Tibial artery (tissue), 4 donors: ENCODE measurements around the gene HIP1.
A peak's percentile ranks its signal among the peaks of the same experiment; 100 is the strongest.

ENCODE experiments used
- DNase-seq, 2 donors: peaks; one replicate each; pipeline ENCODE4 v3.0.0-alpha.2; 2019
- H3K27ac ChIP-seq, 2 donors: fragments of 200-600 bp; sonication (generic) in 1 of 2; 1 replicate in 1 of 2; 2 replicates in 1 of 2; pipeline ENCODE4 v1.5.1; 2018 to 2019; ENCODE audit warnings: mild to moderate bottlenecking in 1 of 2
- H3K27me3 ChIP-seq, 2 donors: fragments of 200-600 bp; sonication (generic) in 1 of 2; one replicate each; pipeline versions ENCODE4 v1.5.1 to v1.6.0; 2016 to 2019
- H3K36me3 ChIP-seq, 3 donors: fragments of 200-600 bp; sonication (generic) in 2 of 3; one replicate each; pipeline ENCODE4 v1.5.1; 2016 to 2019; ENCODE audit warnings: mild to moderate bottlenecking in 2 of 3
- H3K4me1 ChIP-seq, 4 donors: fragments of 200-600 bp; sonication (generic) in 2 of 4; 1 replicate in 3 of 4; 2 replicates in 1 of 4; pipeline ENCODE4 v1.5.1; 2016 to 2019
- H3K4me3 ChIP-seq, 2 donors: fragments of 200-600 bp; sonication (generic) in 1 of 2; 1 replicate in 1 of 2; 2 replicates in 1 of 2; pipeline ENCODE4 v1.5.1; 2018 to 2019; ENCODE audit warnings: mild to moderate bottlenecking in 2 of 2
- H3K9me3 ChIP-seq, 3 donors: fragments of 200-600 bp; sonication (generic) in 1 of 3; one replicate each; pipeline ENCODE4 v1.5.1; 2016 to 2019
- CTCF ChIP-seq, 2 experiments: fragments of 200-600 bp in 1 of 2; fragments of 450-650 bp in 1 of 2; IDR thresholded peaks; one replicate each; pipeline ENCODE4 v1.5.1; 2017 to 2019; ENCODE audit warnings: antibody characterized with exemption in 2 of 2, mild to moderate bottlenecking in 1 of 2, moderate library complexity in 1 of 2
- intact Hi-C: fragments of 100-400 bp; cut with DNase I; formaldehyde crosslinking; loops from one replicate; pipeline ENCODE4 v1.15.0; 2023; ENCODE audit warnings: low total_unique reads

Gene HIP1

GRCh38 chr7:75629044-75629443 lies 109.7 kb downstream of the HIP1 start:
- Histone ChIP-seq H3K4me1 (peaks cover 0 to 10% (median 5%) of the 10 kb centered on the region in 4 donors), H3K9me3 (peaks cover 0 to 6% (median 0%) of the 10 kb centered on the region in 3 donors), H3K27me3 (no peaks in the 10 kb centered on the region), H3K36me3 (peaks cover 0 to 7% (median 7%) of the 10 kb centered on the region in 3 donors), H3K27ac (no peak overlapping the region), H3K4me3 (no peak overlapping the region)
- no peak for TF ChIP-seq CTCF (IDR thresholded peaks at IDR 0.05)
- no peak for DNase-seq
- intact Hi-C loops = no loop called here

GRCh38 chr7:75628055-75628454 lies 110.7 kb downstream of the HIP1 start:
- peaks cover 0 to 20% (median 15%) of the 10 kb centered on the region in 4 donors for H3K4me1 ChIP-seq
- no peak overlapping the region for H3K27ac ChIP-seq
- intact Hi-C loops = no loop called here

GRCh38 chr7:75626954-75627353 lies 111.8 kb downstream of the HIP1 start:
- peaks cover 0 to 6% (median 0%) of the 10 kb centered on the region in 3 donors for H3K9me3 ChIP-seq
- H3K4me1 ChIP-seq = peaks cover 0 to 25% (median 18%) of the 10 kb centered on the region in 4 donors
- H3K4me3 ChIP-seq = no peak overlapping the region
- DNase-seq = no peak
- intact Hi-C loops = no loop called here
- H3K27me3 ChIP-seq = no peaks in the 10 kb centered on the region
- no peak overlapping the region for H3K27ac ChIP-seq
- H3K36me3 ChIP-seq = peaks cover 0 to 7% (median 7%) of the 10 kb centered on the region in 3 donors
- TF ChIP-seq CTCF (IDR thresholded peaks at IDR 0.05) = no peak

More at GRCh38 chr7:75628055-75628454, 110.7 kb downstream of the HIP1 start:
- Histone ChIP-seq H3K36me3 (peaks cover 0 to 7% (median 7%) of the 10 kb centered on the region in 3 donors), H3K9me3 (peaks cover 0 to 6% (median 0%) of the 10 kb centered on the region in 3 donors), H3K27me3 (no peaks in the 10 kb centered on the region), H3K4me3 (no peak overlapping the region)
- DNase-seq = no peak
- TF ChIP-seq CTCF (IDR thresholded peaks at IDR 0.05) = no peak

DNA sequence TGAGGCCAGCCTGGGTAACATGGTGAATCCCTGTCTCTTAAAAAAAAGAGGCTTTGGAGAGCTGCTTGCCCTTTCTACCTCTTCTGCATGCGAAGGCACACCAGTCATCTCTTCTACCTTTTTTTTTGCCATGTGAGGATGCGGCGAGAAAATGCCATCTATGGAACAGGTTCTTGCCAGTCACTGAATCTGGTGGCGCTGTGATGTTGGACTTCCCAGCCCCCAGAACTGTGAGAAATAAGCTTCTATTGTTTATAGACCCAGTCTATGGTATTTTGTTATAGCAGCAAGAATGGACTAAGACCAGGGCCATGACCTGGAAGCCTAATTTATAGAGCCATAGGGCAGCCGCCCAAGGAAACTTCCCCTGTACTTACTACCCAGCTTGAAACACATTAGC lies 112.9 kb downstream of the HIP1 start:
- H3K27me3 ChIP-seq = no peaks in the 10 kb centered on the region
- H3K36me3 ChIP-seq = peaks cover 0 to 13% (median 7%) of the 10 kb centered on the region in 3 donors
- H3K9me3 ChIP-seq = peaks cover 0 to 6% (median 0%) of the 10 kb centered on the region in 3 donors
- H3K27ac ChIP-seq = no peak overlapping the region
- no peak for DNase-seq
- peaks cover 0 to 31% (median 18%) of the 10 kb centered on the region in 4 donors for H3K4me1 ChIP-seq
- no peak overlapping the region for H3K4me3 ChIP-seq
- intact Hi-C loops = no loop called here
- TF ChIP-seq CTCF (IDR thresholded peaks at IDR 0.05) = no peak

- TF ChIP-seq CTCF (IDR thresholded peaks at IDR 0.05) = no peak
- DNase-seq = peak; percentile 69 to 82
- H3K9me3 ChIP-seq = peaks cover 0 to 6% (median 0%) of the 10 kb centered on the region in 3 donors
- peaks cover 0 to 18% (median 7%) of the 10 kb centered on the region in 3 donors for H3K36me3 ChIP-seq
- H3K4me3 ChIP-seq = no peak overlapping the region
- no peaks in the 10 kb centered on the region for H3K27me3 ChIP-seq
- intact Hi-C loops = no loop called here
- H3K4me1 ChIP-seq = peaks cover 0 to 31% (median 18%) of the 10 kb centered on the region in 4 donors
- H3K27ac ChIP-seq = peak overlapping the region; percentile 72 to 75
These were observed 114.5 kb downstream of the HIP1 start for GRCh38 chr7:75624134-75624832.
